ENCODE results near the gene DUOXA2.
"Not testable (repeated sequence)": the region's sequence is repeated elsewhere in the genome, so short reads cannot be mapped to it uniquely, and the experiment has no call there.

DUOXA2 gene

DNA sequence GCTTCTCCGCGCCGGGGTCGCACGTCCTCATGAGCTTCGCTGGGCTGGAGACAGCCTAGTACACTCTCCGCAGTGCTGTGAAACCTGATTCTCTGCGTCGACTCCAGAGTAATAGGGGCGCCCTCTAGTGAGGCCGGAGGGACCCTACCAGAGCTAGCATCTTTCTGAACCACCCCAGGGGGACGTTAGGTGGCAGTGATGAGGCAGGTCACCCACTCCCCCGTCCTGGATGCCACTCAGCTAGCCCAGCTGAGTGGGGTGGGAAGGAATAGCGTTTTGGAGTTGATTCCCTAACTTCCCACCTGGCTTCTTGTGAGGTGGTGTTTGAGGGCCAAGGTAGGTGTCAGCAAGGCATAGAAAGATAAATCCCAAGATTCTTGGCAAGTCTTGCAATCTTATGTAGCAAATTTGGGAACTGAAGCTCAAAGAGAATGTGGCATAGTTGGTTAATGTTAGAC is 4.0 kb downstream of the DUOXA2 start:
- DNase-seq: peak; percentile 78

DNA sequence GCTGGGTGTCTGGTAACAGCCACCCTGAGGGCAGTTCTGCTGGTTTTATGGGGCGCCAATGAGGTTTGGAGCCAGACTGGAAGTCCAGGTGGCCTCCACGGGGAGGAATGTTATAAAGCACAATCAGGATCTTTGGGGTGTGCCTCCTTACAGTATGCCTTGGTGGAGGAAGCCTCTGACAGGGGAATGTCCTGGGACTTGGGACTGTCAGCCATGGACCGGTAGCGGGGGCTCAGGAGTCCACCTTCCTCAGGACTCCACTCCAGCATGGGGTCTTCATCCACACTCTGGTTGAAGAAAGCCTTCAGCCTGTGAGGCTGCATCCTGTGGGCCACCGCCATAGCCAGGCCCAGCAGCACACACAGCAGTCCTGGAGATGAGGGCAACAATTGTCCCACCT is 4.9 kb downstream of the DUOXA2 start:
- DNase-seq: no peak

DNA sequence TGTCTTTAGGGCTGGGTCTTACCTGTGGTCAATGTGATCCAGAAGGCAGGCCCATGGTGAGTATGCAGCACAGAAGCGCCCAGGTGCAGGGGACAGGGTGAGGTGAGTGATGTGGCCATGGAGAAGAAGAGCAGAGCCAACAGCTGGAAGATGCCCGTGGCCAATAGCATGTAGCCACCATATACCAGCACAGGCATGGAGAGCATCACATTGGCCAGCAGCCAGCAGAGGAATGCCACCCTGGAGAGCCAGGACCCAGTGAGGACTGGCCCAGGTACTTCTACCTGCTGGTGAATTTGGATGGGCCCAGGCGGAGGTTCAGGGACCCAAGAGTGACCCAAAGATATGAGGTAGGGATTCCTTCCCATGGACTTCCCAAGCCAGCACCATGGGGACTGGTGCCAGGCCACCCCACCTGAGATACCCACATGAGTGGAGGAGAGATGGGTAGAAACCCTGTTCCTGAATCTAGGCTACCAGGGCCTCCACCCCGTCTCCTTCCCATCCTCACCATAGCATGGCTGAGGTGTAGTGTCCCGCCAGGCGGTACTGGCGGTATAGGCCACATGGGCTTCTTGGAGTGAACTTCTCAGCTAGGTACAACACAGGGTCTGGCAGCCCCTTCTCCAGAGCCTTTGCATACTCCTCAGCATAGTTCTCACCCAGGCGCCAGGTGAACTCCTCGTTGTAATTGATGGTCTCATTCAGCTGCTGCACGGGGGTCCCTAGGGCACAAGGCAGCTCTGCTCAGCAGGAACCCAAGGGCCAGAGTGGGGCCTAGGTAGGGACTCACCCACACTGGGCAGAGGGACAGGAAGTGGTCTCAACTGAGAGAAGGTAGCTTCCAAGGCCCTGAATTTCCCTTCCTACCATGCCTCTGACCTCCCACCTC is 6.2 kb downstream of the DUOXA2 start:
- DNase-seq: no peak

DNA sequence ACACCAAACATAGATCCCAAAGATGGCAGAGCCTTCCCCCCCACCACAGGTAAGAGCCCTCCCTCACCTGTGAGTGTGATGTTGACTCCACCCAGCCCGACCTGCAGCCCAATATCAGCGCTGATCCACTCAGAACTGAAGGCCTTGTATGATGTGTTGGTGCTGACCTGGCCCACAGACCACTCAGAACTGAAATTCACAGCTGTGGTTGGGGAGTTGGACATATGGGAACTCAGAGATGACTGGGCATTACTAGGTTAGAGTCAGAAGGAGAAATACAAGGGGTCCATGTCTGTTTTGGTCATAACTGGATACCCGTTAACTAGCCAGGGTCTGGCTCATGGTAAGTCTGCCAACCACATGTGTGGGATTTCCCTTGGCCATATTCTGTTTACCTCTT is 6.9 kb downstream of the DUOXA2 start:
- no peak for DNase-seq

DNA sequence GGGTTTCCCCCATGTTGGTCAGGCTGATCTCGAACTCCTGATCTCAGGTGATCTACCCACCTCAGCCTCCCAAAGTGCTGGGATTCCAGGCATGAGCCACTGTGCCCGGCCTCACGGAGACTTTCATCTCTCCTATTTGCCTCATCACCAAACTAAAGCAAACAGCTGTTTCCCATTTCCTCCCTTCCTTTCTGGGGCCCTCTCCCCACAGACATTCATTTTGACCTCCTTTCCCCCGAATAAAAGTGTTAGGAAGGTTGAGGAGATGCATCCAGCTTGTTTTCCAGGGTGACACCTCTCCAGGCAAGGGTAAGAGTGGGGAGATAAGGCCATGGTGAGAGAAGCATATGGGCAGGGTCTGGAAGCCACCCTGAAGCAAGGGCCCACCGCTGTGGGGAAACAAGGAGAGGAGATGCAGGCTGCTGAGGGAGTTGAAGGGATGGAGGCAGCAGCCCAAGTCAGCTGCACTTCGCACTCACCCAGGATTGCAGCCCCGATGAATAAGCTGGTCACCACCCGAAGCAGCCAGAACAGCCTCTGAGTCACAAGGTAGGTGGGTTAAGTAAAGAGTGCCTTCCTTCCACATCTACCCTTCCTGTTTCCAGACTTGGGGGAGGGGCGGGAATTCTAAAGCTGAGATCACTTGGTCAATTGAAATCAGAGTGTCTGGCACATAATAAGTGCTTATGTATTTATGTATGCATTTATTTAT is 7.7 kb downstream of the DUOXA2 start:
- no peak for DNase-seq

DNA sequence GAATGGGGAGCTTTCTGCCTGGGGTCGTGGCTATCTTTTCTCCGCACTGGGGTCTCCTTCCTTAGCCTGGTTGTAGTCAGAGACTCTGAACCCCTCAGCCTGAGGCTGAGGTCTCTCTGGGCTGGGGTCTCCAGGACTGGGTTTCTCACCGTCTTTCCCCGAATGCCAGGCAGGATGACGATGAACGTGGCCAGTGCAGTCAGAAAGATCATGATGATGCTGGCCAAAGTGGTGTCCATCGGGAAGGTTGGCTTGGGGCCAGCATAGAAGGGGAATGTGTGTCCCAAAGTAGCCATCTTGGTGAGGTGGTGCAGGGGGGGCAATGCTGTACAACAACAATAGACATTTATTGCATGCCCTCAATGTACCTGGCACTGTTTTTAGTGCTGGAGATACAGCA is 8.6 kb downstream of the DUOXA2 start:
- no peak for DNase-seq

DNA sequence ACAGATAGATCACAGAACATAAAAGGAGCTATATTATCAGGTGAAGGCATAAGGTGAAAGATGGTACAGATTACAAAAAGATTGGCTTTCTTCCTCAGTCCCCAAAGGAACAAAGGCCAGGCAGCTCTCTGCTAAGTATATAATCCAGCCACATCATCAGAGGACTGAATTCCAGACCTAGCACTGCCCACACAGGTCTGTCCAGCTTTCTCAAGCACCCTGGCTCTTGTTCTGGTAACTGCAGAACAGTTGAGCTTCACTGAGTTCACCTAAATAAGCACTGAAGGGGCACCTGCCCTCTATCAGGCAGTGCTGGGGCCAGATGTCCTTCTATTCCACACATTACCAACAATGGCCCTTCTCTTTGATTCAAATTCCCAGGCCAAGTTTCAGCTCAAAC is 9.3 kb downstream of the DUOXA2 start:
- DNase-seq: no peak

DNA sequence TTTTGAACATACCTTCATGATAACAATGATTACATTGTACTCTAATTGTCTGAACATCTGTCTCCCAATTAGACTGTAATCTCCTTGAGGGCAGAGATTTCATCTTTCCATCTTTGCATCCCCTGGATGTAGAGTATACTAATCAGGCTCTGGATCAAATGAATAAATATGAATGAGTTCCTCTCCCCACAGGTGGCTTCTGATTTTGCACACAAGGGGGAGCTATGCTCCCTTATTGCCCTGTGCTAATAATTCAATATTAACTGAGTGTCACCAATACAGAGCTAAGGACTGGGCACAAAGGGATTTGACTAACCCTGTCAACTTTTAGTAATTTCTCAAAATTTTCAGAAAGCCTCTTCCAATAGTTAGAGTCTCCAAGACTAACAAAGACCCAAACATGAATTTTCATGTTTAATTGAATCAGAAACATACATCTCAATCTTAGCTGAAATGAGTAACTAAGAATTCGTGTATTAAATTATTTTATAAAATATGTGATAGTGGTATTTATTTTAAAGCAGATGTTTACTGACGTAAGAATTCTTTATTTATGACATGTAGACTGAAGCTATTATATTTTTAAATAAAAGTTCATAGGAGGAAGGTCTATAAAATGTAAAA is 12.5 kb downstream of the DUOXA2 start:
- DNase-seq: no peak

DNA sequence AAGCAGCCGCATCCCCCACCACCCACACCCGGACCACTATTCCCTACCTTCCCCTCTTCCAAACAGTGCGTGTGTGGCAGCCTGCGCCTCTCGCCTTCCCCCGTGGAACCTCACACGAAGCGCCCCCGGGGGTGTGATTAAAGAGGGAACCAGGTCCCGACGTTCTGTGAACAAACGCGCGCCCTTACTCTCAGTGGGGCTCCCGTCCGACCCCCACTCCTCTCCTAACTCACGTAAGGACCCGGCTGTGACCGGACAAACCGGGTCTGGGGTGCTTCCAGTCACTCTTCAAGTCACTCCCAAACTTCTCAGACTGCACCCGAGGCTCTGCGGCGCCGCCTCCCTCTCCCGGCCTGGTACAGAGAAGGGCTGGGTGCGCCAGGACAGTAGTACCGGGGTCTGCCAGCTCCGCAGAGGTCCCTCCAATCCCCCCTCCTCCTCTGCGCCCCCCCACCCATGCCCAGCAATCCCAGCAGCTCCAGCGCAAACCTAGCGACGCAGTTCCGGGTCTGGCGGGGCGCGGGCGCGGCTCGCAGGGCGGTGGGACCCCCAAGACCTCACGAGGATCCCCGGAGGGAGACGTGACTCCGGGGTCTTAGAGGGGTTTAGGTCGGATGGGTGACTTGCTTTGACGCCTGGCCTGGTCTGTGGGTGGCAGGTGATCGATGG is 15.0 kb downstream of the DUOXA2 start:
- DNase-seq: no peak

DNA sequence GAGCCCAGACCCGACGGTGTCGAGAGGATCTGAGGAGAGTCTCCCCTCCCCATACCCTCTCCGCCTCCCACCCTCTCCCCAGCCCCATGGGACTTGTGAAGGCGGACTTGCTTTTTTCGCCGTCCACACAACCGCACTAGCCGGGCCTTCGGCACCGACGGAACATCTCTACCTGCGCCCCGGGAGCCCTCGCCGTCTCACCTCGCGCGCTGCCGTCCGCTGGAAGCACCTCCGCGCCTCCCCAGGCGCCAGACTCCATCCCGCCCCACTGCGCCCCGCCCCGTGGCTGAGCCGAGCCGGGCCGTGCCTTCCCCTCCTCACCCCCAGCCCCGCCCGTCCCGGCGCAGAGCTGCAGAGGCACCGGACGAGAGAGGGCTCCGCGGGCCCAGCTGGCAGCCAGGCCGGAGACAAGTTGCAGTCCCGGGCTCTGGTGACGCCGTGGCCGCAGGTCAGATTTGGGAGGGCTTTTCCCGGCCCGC is 15.6 kb downstream of the DUOXA2 start, which contains the start of the genes DUOX1 and DUOXA1:
Gene DUOX1, plus strand, starts transcription at position 344 of the 479 bp plus-strand sequence. CDS start 1,973 bp downstream, outside the sequence.
Gene DUOXA1, minus strand, starts transcription at position 229 of the 479 bp plus-strand sequence. CDS start 6,865 bp downstream, outside the sequence.
- peak; percentile 32 for DNase-seq

DNA sequence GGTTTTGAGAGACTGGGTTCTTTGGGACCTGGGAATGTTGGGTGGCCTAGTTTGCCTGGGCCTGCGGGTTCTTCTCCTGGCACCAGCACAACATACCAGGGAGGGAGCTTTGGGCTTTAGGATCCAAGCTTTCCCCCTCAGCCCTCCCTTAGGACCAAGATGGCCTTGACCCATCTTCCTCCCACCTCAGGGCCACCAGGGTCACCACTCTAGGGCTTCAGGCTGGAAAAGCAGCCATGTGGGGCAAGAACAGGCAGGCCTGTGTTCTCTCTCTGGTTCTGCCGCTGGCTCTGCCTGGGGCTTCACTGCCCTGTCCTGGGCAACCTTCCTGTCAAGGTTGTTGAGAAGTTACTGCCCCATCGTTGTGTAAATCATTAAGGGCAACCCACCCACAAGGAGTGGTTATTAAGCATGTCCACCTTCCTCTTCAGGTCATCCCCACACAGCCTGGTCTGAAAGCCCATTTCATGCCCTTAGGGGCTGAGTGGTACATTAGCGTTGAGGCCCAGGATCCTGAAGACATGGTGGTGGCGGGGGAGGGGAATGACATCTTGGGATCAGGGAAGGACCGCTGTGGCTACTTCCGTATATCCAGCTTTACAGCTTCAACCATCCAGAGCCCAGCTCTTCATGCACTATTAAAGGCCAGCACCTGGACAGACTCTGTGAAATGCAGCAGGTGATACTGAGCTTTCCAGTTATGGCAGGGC is 16.3 kb downstream of the DUOXA2 start:
- no peak for DNase-seq

DNA sequence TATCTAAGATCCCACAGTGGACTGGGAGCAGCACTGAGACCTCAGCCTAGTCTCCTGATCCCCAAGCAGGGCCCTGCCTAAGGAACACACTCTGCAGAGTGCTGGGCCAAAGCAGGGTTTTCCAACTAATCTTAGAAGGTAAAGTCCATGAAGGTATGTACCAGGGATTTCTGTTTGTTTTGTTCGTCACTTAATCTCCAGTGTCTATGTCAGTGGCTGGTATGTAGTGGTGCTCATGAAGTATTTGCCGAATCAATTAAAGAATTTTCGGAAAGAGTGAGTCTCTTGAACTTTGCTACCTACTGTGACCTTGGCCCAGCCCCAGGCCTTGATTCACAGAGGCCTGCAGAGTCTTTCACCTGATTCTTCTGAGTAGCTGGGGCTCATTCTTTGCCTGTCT is 17.4 kb downstream of the DUOXA2 start:
- no peak for DNase-seq

DNA sequence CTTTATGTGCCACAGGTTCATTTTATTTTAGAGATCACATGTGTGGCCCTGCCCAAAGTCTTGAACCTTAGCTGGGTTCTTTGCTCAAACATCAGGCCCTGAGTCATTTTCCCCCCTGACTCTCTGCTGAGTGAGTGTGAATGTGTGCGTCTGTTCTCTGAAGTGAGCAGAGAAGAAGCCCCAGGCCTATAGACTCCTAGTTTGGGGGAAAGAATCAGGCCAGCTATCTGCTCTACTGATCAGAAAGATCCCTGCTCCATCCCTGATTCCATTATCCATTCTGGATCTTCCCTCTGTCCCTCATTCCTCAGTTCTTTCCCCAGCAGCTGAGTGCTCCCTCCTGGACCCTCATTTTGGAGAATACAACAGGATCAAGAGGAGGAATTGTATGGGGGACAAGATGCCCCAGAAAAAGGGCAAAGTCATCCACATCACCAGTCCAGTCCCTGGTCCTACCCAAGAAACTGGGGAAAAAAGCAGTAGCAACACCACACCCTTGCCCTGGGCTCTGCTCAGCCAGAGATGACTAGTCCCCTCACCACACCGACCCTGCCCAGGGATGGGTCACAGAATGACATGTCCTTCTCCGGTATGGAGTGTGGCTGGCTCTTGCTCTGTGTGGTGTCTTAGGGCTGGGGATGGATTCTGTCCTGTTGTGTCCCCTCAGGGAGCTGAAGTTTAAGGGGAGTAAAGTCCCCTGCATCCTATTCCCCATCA is 18.9 kb downstream of the DUOXA2 start:
- no peak for DNase-seq

DNA sequence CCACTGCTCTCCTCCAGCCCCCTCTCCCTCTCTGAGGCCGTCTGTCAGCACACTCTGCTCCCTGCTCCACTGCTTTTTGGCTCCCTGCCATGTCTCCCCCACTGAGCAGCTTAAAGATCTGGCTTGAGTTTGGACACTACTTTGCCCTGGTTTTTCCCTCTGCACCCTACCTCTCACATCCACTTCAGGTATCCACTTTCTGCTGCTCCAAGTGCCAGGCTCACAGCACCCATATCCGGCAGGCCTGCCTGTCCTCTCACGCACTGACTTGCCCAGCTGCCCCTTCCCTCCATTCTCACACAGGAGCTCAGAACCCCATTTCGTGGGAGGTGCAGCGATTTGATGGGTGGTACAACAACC is 19.4 kb downstream of the DUOXA2 start:
- DNase-seq: no peak

DNA sequence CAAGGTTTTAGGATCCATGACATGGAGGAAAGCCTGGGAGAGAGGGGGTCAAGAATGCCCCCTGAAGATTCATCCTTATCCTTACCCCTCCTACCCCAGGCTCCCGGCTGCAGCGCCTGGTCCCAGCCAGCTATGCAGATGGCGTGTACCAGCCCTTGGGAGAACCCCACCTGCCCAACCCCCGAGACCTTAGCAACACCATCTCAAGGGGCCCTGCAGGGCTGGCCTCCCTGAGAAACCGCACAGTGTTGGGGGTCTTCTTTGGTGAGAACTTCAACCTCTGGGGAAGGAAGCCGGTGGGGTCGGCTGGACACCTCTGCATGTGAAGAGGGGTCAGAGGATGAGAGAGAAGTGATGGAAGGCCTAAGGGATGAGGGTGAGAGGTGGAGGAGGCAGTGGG is 19.9 kb downstream of the DUOXA2 start:
- no peak for DNase-seq

DNA sequence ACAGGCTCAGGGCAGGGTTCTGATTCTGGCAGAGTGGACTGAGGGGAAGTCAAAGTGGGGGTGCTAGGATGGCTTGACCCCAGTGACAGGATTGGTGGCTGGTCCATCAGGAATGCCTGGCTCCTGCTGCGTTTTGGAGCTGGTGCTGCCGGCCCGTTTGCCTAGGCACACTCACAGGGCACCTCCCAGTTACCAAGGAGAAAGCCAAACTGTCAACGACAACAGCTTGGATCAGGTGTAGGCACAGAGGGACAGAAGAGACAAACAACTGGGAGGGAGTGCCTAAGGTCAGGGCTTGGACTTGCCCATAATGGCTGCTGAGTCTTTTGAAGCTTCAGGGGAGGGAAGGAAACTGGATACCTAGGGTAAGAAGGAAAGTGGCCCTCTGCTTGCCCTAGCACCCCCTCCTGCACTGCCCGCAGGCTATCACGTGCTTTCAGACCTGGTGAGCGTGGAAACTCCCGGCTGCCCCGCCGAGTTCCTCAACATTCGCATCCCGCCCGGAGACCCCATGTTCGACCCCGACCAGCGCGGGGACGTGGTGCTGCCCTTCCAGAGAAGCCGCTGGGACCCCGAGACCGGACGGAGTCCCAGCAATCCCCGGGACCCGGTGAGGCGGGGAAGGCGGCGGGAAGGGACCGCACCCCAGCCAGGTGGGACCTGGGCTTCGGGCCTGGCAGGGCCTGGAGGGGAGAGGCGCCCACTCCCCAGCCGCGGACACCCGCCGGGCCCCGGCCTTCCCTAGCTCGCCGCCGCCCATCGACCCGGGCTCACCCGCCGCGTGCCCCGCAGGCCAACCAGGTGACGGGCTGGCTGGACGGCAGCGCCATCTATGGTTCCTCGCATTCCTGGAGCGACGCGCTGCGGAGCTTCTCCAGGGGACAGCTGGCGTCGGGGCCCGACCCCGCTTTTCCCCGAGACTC is 20.8 kb downstream of the DUOXA2 start:
- no peak for DNase-seq

DNA sequence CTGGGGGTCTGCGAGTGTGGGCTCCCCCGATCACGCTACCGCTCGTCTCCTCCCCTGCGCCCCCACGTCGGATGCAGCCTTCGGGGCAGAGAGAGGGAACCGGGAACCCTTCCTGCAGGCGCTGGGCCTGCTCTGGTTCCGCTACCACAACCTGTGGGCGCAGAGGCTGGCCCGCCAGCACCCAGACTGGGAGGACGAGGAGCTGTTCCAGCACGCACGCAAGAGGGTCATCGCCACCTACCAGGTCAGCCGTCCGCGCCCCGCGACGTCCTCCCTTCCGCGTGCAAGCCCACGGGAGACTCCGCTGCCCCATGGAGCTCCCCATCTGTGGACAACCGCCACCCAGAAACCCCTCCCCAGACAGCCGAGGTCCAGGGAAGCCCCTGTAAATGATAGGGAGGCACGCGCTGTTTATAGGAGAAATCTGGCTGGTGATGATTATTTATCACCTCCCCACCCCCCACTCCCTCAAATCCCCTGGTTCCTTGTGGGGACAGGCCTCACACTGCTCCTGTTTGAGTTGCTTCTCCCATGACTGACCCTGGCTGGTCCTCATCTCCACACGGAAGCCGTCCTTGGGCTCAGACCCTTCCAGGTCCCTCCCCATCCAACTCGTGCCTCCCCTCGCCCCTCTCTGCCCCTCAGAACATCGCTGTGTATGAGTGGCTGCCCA is 21.7 kb downstream of the DUOXA2 start:
- not testable (repeated sequence) for DNase-seq

DNA sequence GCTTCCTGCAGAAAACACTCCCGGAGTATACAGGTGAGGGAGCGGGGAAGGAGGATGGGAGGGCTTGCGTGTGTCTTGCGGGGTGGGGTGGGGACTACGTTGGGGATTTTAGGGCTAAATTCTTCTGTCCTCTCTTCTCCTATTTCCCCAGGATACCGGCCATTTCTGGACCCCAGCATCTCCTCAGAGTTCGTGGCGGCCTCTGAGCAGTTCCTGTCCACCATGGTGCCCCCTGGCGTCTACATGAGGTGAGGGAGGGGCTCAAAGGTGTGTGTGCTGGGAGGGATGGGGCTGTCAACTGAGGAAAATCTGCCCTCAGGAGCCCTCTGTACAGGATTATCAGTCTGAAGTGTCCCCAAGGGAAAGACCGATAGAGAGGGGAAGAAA is 22.2 kb downstream of the DUOXA2 start:
- DNase-seq: no peak

DNA sequence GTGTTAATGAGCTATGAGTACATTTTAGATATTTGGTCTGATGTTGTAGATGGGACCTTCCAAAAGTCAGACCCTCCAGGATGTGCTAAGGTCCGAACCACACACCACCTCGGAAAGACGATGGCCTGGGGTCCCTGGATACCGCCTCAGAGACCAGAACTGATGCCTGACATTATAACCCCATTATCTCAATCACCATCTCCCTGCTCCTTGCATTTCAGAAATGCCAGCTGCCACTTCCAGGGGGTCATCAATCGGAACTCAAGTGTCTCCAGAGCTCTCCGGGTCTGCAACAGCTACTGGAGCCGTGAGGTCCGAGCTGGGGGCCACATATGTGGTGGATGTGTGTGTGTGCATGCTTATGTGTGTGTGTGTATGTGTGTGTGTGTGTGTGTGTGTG is 23.6 kb downstream of the DUOXA2 start:
- DNase-seq: no peak
